K562 (cell line): ENCODE results near the gene FAM117A. TPM values are rescaled to one million over a fixed set of nuclear protein-coding genes. Genes with fewer than 3 reads are reported as not detected.
A peak's percentile ranks its signal among the peaks of the same experiment; 100 is the strongest.

Experiments used
- BCOR ChIP-seq: fragments of 450-650 bp; IDR thresholded peaks from 2 replicates; pipeline ENCODE4 v1.6.1; 2016
- BMI1 ChIP-seq: fragments of 150-350 bp; IDR thresholded peaks from 2 replicates; pipeline ENCODE4 v1.6.1; 2014; ENCODE audit warnings: low read length
- ELF2 ChIP-seq: fragments of 250-450 bp; sonication (Bioruptor Pico); IDR thresholded peaks from 2 replicates; pipeline ENCODE4 v1.5.0; 2021; ENCODE audit warnings: mild to moderate bottlenecking
- ERF ChIP-seq: fragments of 450-650 bp; formaldehyde crosslinking; IDR thresholded peaks from 2 replicates; pipeline ENCODE4 v1.4.0; 2020; ENCODE audit warnings: mild to moderate bottlenecking, mixed read lengths
- ESRRA ChIP-seq: fragments of 450-650 bp; IDR thresholded peaks from 2 replicates; pipeline ENCODE4 v1.6.1; 2014; ENCODE audit warnings: low read depth, mild to moderate bottlenecking, moderate library complexity, borderline replicate concordance
- FUS ChIP-seq: fragments of 200-400 bp; formaldehyde crosslinking; optimal IDR thresholded peaks from 2 replicates; pipeline ENCODE3; 2017; ENCODE audit warnings: low read depth, low read length
- GTF2A2 ChIP-seq: IDR thresholded peaks from 2 replicates; pipeline ENCODE4 v1.6.1; 2016; ENCODE audit warnings: mild to moderate bottlenecking, missing genetic modification characterization, missing compliant biosample characterization
- IFI16 ChIP-seq: fragments of 250-450 bp; sonication (Bioruptor Pico); IDR thresholded peaks from 2 replicates; pipeline ENCODE4 v2.1.2; 2022; ENCODE audit warnings: mild to moderate bottlenecking, inconsistent platforms
- JUN ChIP-seq, 2 experiments: sonication (generic) in 1 of 2; formaldehyde crosslinking in 1 of 2; IDR thresholded peaks; 2 replicates each; pipeline versions ENCODE4 v1.6.1 to v1.8.0; 2012 to 2022; ENCODE audit warnings: borderline replicate concordance in 2 of 2, mild to moderate bottlenecking in 2 of 2, improper control_type of control experiment in 1 of 2, low read depth in 1 of 2, low read length in 1 of 2, missing genetic modification reagents in 1 of 2
- KDM1A ChIP-seq, 2 experiments: fragments of 450-650 bp; IDR thresholded peaks; 2 replicates each; pipeline ENCODE4 v1.6.1; 2016; ENCODE audit warnings: mild to moderate bottlenecking in 2 of 2
- MTF1 ChIP-seq: fragments of 250-450 bp; sonication (Bioruptor Pico); IDR thresholded peaks from 2 replicates; pipeline ENCODE4 v1.9.0; 2021; ENCODE audit warnings: moderate library complexity, mild to moderate bottlenecking, inconsistent platforms, borderline replicate concordance
- NEUROD1 ChIP-seq: fragments of 150-350 bp; IDR thresholded peaks from 2 replicates; pipeline ENCODE4 v1.6.1; 2014; ENCODE audit warnings: borderline replicate concordance, low read length, low read depth; ENCODE audit not compliant: partially characterized antibody
- NFXL1 ChIP-seq: fragments of 450-650 bp; formaldehyde crosslinking; IDR thresholded peaks from 2 replicates; pipeline ENCODE4 v1.4.0; 2021; ENCODE audit warnings: mild to moderate bottlenecking
- PTTG1 ChIP-seq: fragments of 450-650 bp; IDR thresholded peaks from 2 replicates; pipeline ENCODE4 v1.6.1; 2016; ENCODE audit warnings: low read depth, mild to moderate bottlenecking, missing genetic modification characterization, missing compliant biosample characterization
- PURB ChIP-seq: sonication (generic); formaldehyde crosslinking; IDR thresholded peaks from 2 replicates; pipeline ENCODE4 v1.9.0; 2021; ENCODE audit warnings: low read depth, mild to moderate bottlenecking, missing genetic modification reagents
- RBM17 ChIP-seq: fragments of 200-400 bp; formaldehyde crosslinking; IDR thresholded peaks from 2 replicates; pipeline ENCODE4 v1.6.1; 2017; ENCODE audit warnings: low read depth, mild to moderate bottlenecking, low read length, borderline replicate concordance
- THRA ChIP-seq: fragments of 450-650 bp; IDR thresholded peaks from 2 replicates; pipeline ENCODE4 v1.6.1; 2017; ENCODE audit warnings: mild to moderate bottlenecking, moderate library complexity
- YBX1 ChIP-seq: fragments of 450-650 bp; IDR thresholded peaks from 2 replicates; pipeline ENCODE4 v1.7.1; 2016; ENCODE audit warnings: mild to moderate bottlenecking
- ZBTB12 ChIP-seq: fragments of 250-450 bp; sonication (Bioruptor Pico); IDR thresholded peaks from 2 replicates; pipeline ENCODE4 v1.4.0; 2020
- ZBTB17 ChIP-seq: fragments of 450-650 bp; formaldehyde crosslinking; IDR thresholded peaks from 2 replicates; pipeline ENCODE4 v1.4.0; 2020; ENCODE audit warnings: mild to moderate bottlenecking
- ZBTB8A ChIP-seq: fragments of 450-650 bp; IDR thresholded peaks from 2 replicates; pipeline ENCODE4 v1.6.1; 2018; ENCODE audit warnings: mild to moderate bottlenecking, moderate library complexity; ENCODE audit not compliant: partially characterized antibody
- ZNF668 ChIP-seq: fragments of 250-450 bp; sonication (Bioruptor Pico); IDR thresholded peaks from 2 replicates; pipeline ENCODE4 v1.8.0; 2022; ENCODE audit warnings: mild to moderate bottlenecking, inconsistent platforms
- ZNF695 ChIP-seq: fragments of 450-650 bp; formaldehyde crosslinking; IDR thresholded peaks from 2 replicates; pipeline ENCODE4 v1.4.0; 2020; ENCODE audit warnings: mild to moderate bottlenecking, moderate library complexity
- ZNF830 ChIP-seq: fragments of 250-450 bp; sonication (Bioruptor Pico); IDR thresholded peaks from 2 replicates; pipeline ENCODE4 v1.5.0; 2021; ENCODE audit warnings: mild to moderate bottlenecking
- polyA plus RNA-seq, 8 experiments: library from polyadenylated mRNA; depleted of rRNA in 4 of 8; stranded (reverse) in 5 of 8; unstranded in 3 of 8; fragments of >200 nt; fragmentation: Nextera tagmentation in 2 of 8; fragmentation: Illumina TruSeq in 1 of 8; extraction: Ambion mirVana in 2 of 8; extraction: Trizol in 1 of 8; gene quantifications; 2 replicates each; pipeline versions ENCODE4 v1.2.1 to v1.2.3, GENCODE V29; 2011 to 2014; ENCODE audit warnings: inconsistent platforms in 1 of 8, missing spikeins in 1 of 8
- total RNA-seq, 7 experiments: library from RNA; depleted of rRNA in 6 of 7; stranded (reverse); fragments of >200 nt in 6 of 7; fragmentation: Illumina TruSeq in 2 of 7; extraction: Trizol in 2 of 7; gene quantifications; 2 replicates each; pipeline versions ENCODE4 v1.2.1 to v1.2.3, GENCODE V29; 2011 to 2021; ENCODE audit warnings: low replicate concordance in 1 of 7
- TF ChIP-seq, protein P1 (sequence below): fragments of 250-450 bp; sonication (Bioruptor Pico); IDR thresholded peaks from 2 replicates; pipeline ENCODE4 v1.8.0; 2022; ENCODE audit warnings: moderate library complexity, mild to moderate bottlenecking, inconsistent platforms
- TF ChIP-seq, protein P2 (sequence below): fragments of 250-450 bp; sonication (Bioruptor Pico); IDR thresholded peaks from 2 replicates; pipeline ENCODE4 v1.5.0; 2021

Gene FAM117A
- total and polyA plus RNA-seq, 9 of the 15 experiments (the other 6 are each of a cell fraction or from before 2014, with no cell fraction given): 3.1 to 79.7 (median 36.6) TPM

- TF ChIP-seq, protein P1, sequence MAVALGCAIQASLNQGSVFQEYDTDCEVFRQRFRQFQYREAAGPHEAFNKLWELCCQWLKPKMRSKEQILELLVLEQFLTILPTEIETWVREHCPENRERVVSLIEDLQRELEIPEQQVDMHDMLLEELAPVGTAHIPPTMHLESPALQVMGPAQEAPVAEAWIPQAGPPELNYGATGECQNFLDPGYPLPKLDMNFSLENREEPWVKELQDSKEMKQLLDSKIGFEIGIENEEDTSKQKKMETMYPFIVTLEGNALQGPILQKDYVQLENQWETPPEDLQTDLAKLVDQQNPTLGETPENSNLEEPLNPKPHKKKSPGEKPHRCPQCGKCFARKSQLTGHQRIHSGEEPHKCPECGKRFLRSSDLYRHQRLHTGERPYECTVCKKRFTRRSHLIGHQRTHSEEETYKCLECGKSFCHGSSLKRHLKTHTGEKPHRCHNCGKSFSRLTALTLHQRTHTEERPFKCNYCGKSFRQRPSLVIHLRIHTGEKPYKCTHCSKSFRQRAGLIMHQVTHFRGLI (CRISPR knock-in tag): no peak
- TF ChIP-seq GTF2A2 (tag) (no peak), ZNF695 (CRISPR knock-in tag) (no peak), PURB (no peak), KDM1A (IDR thresholded peaks at IDR 0.05) (peak; percentile 80 to 82; a peak in 3 of 4 replicates), IFI16 (no peak), FUS (no peak), JUN (IDR thresholded peaks at IDR 0.05; ENCODE audit: borderline replicate concordance, low read depth, low read length) (peak; percentile 34; the same call in 1 of the 2 replicates), JUN (CRISPR knock-in tag; IDR thresholded peaks at IDR 0.05; ENCODE audit: borderline replicate concordance) (no peak), ERF (CRISPR knock-in tag) (no peak), NEUROD1 (no peak), ZNF830 (CRISPR knock-in tag) (no peak), ZBTB17 (CRISPR knock-in tag) (no peak), NFXL1 (CRISPR knock-in tag) (no peak), MTF1 (no peak), ELF2 (CRISPR knock-in tag) (no peak), PTTG1 (tag) (no peak), ZBTB12 (CRISPR knock-in tag) (no peak), ZNF668 (no peak), BMI1 (no peak), RBM17 (no peak), BCOR (no peak), YBX1 (no peak), ZBTB8A (no peak), ESRRA (no peak), THRA (no peak)
- TF ChIP-seq, protein P2, sequence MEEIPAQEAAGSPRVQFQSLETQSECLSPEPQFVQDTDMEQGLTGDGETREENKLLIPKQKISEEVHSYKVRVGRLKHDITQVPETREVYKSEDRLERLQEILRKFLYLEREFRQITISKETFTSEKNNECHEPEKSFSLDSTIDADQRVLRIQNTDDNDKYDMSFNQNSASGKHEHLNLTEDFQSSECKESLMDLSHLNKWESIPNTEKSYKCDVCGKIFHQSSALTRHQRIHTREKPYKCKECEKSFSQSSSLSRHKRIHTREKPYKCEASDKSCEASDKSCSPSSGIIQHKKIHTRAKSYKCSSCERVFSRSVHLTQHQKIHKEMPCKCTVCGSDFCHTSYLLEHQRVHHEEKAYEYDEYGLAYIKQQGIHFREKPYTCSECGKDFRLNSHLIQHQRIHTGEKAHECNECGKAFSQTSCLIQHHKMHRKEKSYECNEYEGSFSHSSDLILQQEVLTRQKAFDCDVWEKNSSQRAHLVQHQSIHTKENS (CRISPR knock-in tag): no peak
These were observed 2.9 kb downstream of the FAM117A start (continued) for GRCh38 chr17:49760932-49761558.
